HepG2 (cell line): ENCODE data around the gene ABT1. TPM values are rescaled to one million over a fixed set of nuclear protein-coding genes. Genes with fewer than 3 reads are reported as not detected.

Experiments used
- CREBL2 ChIP-seq: sonication (generic); formaldehyde crosslinking; IDR thresholded peaks from 2 replicates; pipeline ENCODE4 v1.8.1; 2023; ENCODE audit warnings: missing genetic modification reagents, mild to moderate bottlenecking, borderline replicate concordance
- FOXK2 ChIP-seq: fragments of 450-650 bp; IDR thresholded peaks from 2 replicates; pipeline ENCODE4 v1.6.1; 2016
- GABPA ChIP-seq, 2 experiments: IDR thresholded peaks; 2 replicates each; pipeline ENCODE4 v1.6.1; 2011 to 2016; ENCODE audit warnings: low read depth in 2 of 2, low read length in 1 of 2, missing biosample characterization in 1 of 2, missing genetic modification characterization in 1 of 2
- GLI4 ChIP-seq: sonication (generic); formaldehyde crosslinking; IDR thresholded peaks from 2 replicates; pipeline ENCODE4 v1.5.1; 2020; ENCODE audit warnings: missing genetic modification reagents, mild to moderate bottlenecking, moderate library complexity, borderline replicate concordance
- HDAC6 ChIP-seq: fragments of 200-600 bp; sonication (generic); IDR thresholded peaks from 2 replicates; pipeline ENCODE4 v1.7.0; 2017; ENCODE audit warnings: mild to moderate bottlenecking, antibody characterized with exemption, low read length, low read depth
- JUN ChIP-seq: sonication (generic); formaldehyde crosslinking; IDR thresholded peaks from 2 replicates; pipeline ENCODE4 v1.4.0; 2020; ENCODE audit warnings: mild to moderate bottlenecking, missing genetic modification reagents
- MED8 ChIP-seq: sonication (generic); formaldehyde crosslinking; IDR thresholded peaks from 2 replicates; pipeline ENCODE4 v1.8.1; 2023; ENCODE audit warnings: mild to moderate bottlenecking, missing genetic modification reagents; ENCODE audit not compliant: insufficient replicate concordance
- NKX3-1 ChIP-seq: sonication (generic); formaldehyde crosslinking; IDR thresholded peaks from 2 replicates; pipeline ENCODE4 v1.5.0; 2020; ENCODE audit warnings: missing genetic modification reagents
- NPAS2 ChIP-seq: sonication (generic); formaldehyde crosslinking; IDR thresholded peaks from 2 replicates; pipeline ENCODE4 v1.8.0; 2022; ENCODE audit warnings: mild to moderate bottlenecking, missing genetic modification reagents, borderline replicate concordance
- PRDM15 ChIP-seq: sonication (generic); formaldehyde crosslinking; IDR thresholded peaks from 2 replicates; pipeline ENCODE4 v1.4.0; 2020; ENCODE audit warnings: missing genetic modification reagents
- RARA ChIP-seq: IDR thresholded peaks from 2 replicates; pipeline ENCODE4 v1.6.1; 2016; ENCODE audit warnings: missing genetic modification reagents, missing compliant biosample characterization
- RFXAP ChIP-seq: sonication (generic); formaldehyde crosslinking; IDR thresholded peaks from 2 replicates; pipeline ENCODE4 v1.4.0; 2020; ENCODE audit warnings: missing genetic modification reagents, borderline replicate concordance
- RORA ChIP-seq: sonication (generic); formaldehyde crosslinking; IDR thresholded peaks from 2 replicates; pipeline ENCODE4 v1.5.0; 2020; ENCODE audit warnings: mild to moderate bottlenecking, missing genetic modification reagents, moderate library complexity
- SAFB2 ChIP-seq: sonication (generic); formaldehyde crosslinking; IDR thresholded peaks from 2 replicates; pipeline ENCODE4 v1.5.1; 2020; ENCODE audit warnings: missing genetic modification reagents, low read depth, mild to moderate bottlenecking, borderline replicate concordance
- SOX5 ChIP-seq: IDR thresholded peaks from 2 replicates; pipeline ENCODE4 v1.6.1; 2016; ENCODE audit warnings: borderline replicate concordance
- ZNF207 ChIP-seq: fragments of 450-650 bp; IDR thresholded peaks from 2 replicates; pipeline ENCODE4 v1.6.1; 2016; ENCODE audit warnings: antibody characterized with exemption, borderline replicate concordance
- ZNF274 ChIP-seq: sonication (generic); formaldehyde crosslinking; IDR thresholded peaks from 2 replicates; pipeline ENCODE4 v1.5.1; 2020; ENCODE audit warnings: mild to moderate bottlenecking, missing genetic modification reagents
- ZNF317 ChIP-seq: sonication (generic); formaldehyde crosslinking; IDR thresholded peaks from 2 replicates; pipeline ENCODE4 v1.5.0; 2020; ENCODE audit warnings: mild to moderate bottlenecking, missing genetic modification reagents
- ZNF569 ChIP-seq: sonication (generic); formaldehyde crosslinking; IDR thresholded peaks from 2 replicates; pipeline ENCODE4 v1.5.0; 2020; ENCODE audit warnings: mild to moderate bottlenecking, missing genetic modification reagents, moderate library complexity, borderline replicate concordance
- ZNF607 ChIP-seq: sonication (generic); formaldehyde crosslinking; IDR thresholded peaks from 2 replicates; pipeline ENCODE4 v1.5.1; 2020; ENCODE audit warnings: missing genetic modification reagents, mild to moderate bottlenecking, borderline replicate concordance
- ZNF7 ChIP-seq: IDR thresholded peaks from 2 replicates; pipeline ENCODE4 v1.6.1; 2016; ENCODE audit warnings: missing biosample characterization, missing genetic modification reagents
- ZNF781 ChIP-seq: sonication (generic); formaldehyde crosslinking; IDR thresholded peaks from 2 replicates; pipeline ENCODE4 v1.5.1; 2020; ENCODE audit warnings: borderline replicate concordance, mild to moderate bottlenecking, missing genetic modification reagents; ENCODE audit errors: not compliant biosample characterization
- polyA plus RNA-seq, 8 experiments: library from polyadenylated mRNA; depleted of rRNA in 3 of 8; stranded (reverse) in 7 of 8; unstranded in 1 of 8; fragments of >200 nt; fragmentation: Illumina TruSeq in 4 of 8; extraction: Trizol in 4 of 8; gene quantifications; 2 replicates each; pipeline versions ENCODE4 v1.2.1 to v1.2.3, GENCODE V29; 2011 to 2016; ENCODE audit warnings: low read depth in 4 of 8, missing spikeins in 1 of 8, mixed read lengths in 1 of 8; ENCODE audit not compliant: insufficient read depth in 1 of 8
- total RNA-seq, 5 experiments: library from RNA; depleted of rRNA; stranded (reverse); fragments of >200 nt; fragmentation: Illumina TruSeq; extraction: Trizol; gene quantifications; 2 replicates each; pipeline ENCODE4 v1.2.3, GENCODE V29; 2016; ENCODE audit warnings: low read depth in 1 of 5
- TF ChIP-seq, protein P1 (sequence below): sonication (generic); formaldehyde crosslinking; IDR thresholded peaks from 2 replicates; pipeline ENCODE4 v1.4.0; 2020; ENCODE audit warnings: missing genetic modification reagents, mild to moderate bottlenecking, borderline replicate concordance

ABT1 gene
- total and polyA plus RNA-seq, 2 of the 13 experiments (the other 11 are each of a cell fraction or from before 2014, with no cell fraction given): 38.4 TPM

GRCh38 chr6:26571592-26572296, 25.0 kb upstream of the ABT1 start (continued):
- TF ChIP-seq ZNF569: no peak
- peak; percentile 57; the same call in 1 of the 2 replicates for TF ChIP-seq CREBL2 (CRISPR knock-in tag)
- TF ChIP-seq HDAC6: no peak
- no peak for TF ChIP-seq ZNF207
- TF ChIP-seq PRDM15 (CRISPR knock-in tag): no peak
- TF ChIP-seq RARA (CRISPR knock-in tag): peak; percentile 60
- no peak for TF ChIP-seq MED8
- peak; percentile 84 for TF ChIP-seq RFXAP
- 0 out of 2 replicates have a peak, but pooled peaks have one; percentile 44 for TF ChIP-seq ZNF7 (CRISPR knock-in tag)
- no peak for TF ChIP-seq ZNF781 (CRISPR knock-in tag)
- peak; percentile 69 for TF ChIP-seq JUN (CRISPR knock-in tag)
- TF ChIP-seq, protein P1, sequence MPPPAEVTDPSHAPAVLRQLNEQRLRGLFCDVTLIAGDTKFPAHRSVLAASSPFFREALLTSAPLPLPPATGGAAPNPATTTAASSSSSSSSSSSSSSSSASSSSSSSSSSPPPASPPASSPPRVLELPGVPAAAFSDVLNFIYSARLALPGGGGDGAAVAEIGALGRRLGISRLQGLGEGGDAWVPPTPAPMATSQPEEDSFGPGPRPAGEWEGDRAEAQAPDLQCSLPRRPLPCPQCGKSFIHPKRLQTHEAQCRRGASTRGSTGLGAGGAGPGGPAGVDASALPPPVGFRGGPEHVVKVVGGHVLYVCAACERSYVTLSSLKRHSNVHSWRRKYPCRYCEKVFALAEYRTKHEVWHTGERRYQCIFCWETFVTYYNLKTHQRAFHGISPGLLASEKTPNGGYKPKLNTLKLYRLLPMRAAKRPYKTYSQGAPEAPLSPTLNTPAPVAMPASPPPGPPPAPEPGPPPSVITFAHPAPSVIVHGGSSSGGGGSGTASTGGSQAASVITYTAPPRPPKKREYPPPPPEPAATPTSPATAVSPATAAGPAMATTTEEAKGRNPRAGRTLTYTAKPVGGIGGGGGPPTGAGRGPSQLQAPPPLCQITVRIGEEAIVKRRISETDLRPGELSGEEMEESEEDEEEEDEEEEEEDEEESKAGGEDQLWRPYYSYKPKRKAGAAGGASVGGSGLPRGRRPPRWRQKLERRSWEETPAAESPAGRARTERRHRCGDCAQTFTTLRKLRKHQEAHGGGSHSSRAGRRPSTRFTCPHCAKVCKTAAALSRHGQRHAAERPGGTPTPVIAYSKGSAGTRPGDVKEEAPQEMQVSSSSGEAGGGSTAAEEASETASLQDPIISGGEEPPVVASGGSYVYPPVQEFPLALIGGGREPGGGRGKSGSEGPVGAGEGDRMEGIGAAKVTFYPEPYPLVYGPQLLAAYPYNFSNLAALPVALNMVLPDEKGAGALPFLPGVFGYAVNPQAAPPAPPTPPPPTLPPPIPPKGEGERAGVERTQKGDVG: no peak
- TF ChIP-seq GABPA (IDR thresholded peaks at IDR 0.05; ENCODE audit: low read depth, low read length): no peak
- TF ChIP-seq GABPA (CRISPR knock-in tag; IDR thresholded peaks at IDR 0.05; ENCODE audit: low read depth): peak; percentile 70
- TF ChIP-seq NKX3-1 (CRISPR knock-in tag): peak; percentile 46; the same call in 1 of the 2 replicates
- 0 out of 2 replicates have a peak, but pooled peaks have one; percentile 51 for TF ChIP-seq ZNF274 (CRISPR knock-in tag)
- peak; percentile 77 for TF ChIP-seq SOX5 (CRISPR knock-in tag)
- TF ChIP-seq NPAS2 (CRISPR knock-in tag): no peak
- no peak for TF ChIP-seq FOXK2
- 0 out of 2 replicates have a peak, but pooled peaks have one; percentile 32 for TF ChIP-seq GLI4 (CRISPR knock-in tag)
- TF ChIP-seq ZNF317 (CRISPR knock-in tag): peak; percentile 58; the same call in 1 of the 2 replicates
- TF ChIP-seq RORA (CRISPR knock-in tag): no peak
- no peak for TF ChIP-seq SAFB2 (CRISPR knock-in tag)
- no peak; the same call in 1 of the 2 replicates for TF ChIP-seq ZNF607 (CRISPR knock-in tag)
